ENCODE results near the gene MCM9. TPM values are rescaled to one million over a fixed set of nuclear protein-coding genes. Genes with fewer than 3 reads are reported as not detected.
A peak's percentile ranks its signal among the peaks of the same experiment; 100 is the strongest.

MCM9 gene
- total and polyA plus RNA-seq, 8 donors = 5.0 to 14.4 (median 7.7) TPM

GRCh38 chr6:118780668-118781067 lies 154.3 kb downstream of the MCM9 start:
- Histone ChIP-seq H3K36me3 (no peaks in the 10 kb centered on the region), H3K4me1 (peaks cover 0 to 10% (median 4%) of the 10 kb centered on the region in 3 donors), H3K9me3 (no peaks in the 10 kb centered on the region), H3K4me3 (no peak overlapping the region), H3K27me3 (no peaks in the 10 kb centered on the region), H3K27ac (no peak overlapping the region)
- no peak for DNase-seq
- TF ChIP-seq CTCF (IDR thresholded peaks at IDR 0.05) = no peak
- 60 to 67% methylated on average over 5 of the region's 5 CpGs for WGBS, 2 donors
- FAIRE-seq = no peak
- ATAC-seq = no peak
- intact Hi-C loops (cut with DNase I) = no loop called here

- Histone ChIP-seq H3K9me3 (no peaks in the 10 kb centered on the region), H3K4me1 (no peaks in the 10 kb centered on the region), H3K27ac (no peak overlapping the region), H3K27me3 (no peaks in the 10 kb centered on the region), H3K4me3 (peak overlapping the region in 1 of 4 donors; percentile 10), H3K36me3 (no peaks in the 10 kb centered on the region)
- TF ChIP-seq CTCF (IDR thresholded peaks at IDR 0.05) = peak; percentile 57 to 73 (median 68)
- WGBS, 2 donors = 24 to 29% methylated on average over 5 of the region's 5 CpGs
- intact Hi-C loops (cut with DNase I) = no loop called here
- FAIRE-seq (peak; percentile 94), ATAC-seq (peak; percentile 88 to 98 (median 94)), DNase-seq (peak in 4 of 6 donors; percentile 31 to 77 (median 43))
These were observed 158.1 kb downstream of the MCM9 start for GRCh38 chr6:118776607-118777549.

GRCh38 chr6:118775381-118775780 lies 159.6 kb downstream of the MCM9 start:
- ATAC-seq = no peak
- Histone ChIP-seq H3K27me3 (no peaks in the 10 kb centered on the region), H3K4me1 (no peaks in the 10 kb centered on the region), H3K9me3 (no peaks in the 10 kb centered on the region), H3K27ac (no peak overlapping the region), H3K4me3 (no peak overlapping the region), H3K36me3 (no peaks in the 10 kb centered on the region)
- intact Hi-C loops (cut with DNase I) = no loop called here
- FAIRE-seq = no peak
- no peak for DNase-seq
- 92% methylated on average over 2 of the region's 2 CpGs for WGBS, 2 donors
- TF ChIP-seq CTCF (IDR thresholded peaks at IDR 0.05) = no peak

- 93 to 96% methylated on average over 2 of the region's 2 CpGs for WGBS, 2 donors
- ATAC-seq (no peak), FAIRE-seq (no peak), DNase-seq (no peak)
- Histone ChIP-seq H3K27me3 (no peaks in the 10 kb centered on the region), H3K9me3 (no peaks in the 10 kb centered on the region), H3K4me1 (no peaks in the 10 kb centered on the region), H3K27ac (no peak overlapping the region), H3K36me3 (no peaks in the 10 kb centered on the region), H3K4me3 (no peak overlapping the region)
- intact Hi-C loops (cut with DNase I) = no loop called here
- TF ChIP-seq CTCF (IDR thresholded peaks at IDR 0.05) = no peak
These were observed 160.4 kb downstream of the MCM9 start for GRCh38 chr6:118774581-118774980.

- no peak for TF ChIP-seq CTCF (IDR thresholded peaks at IDR 0.05)
- 88 to 90% methylated on average over 3 of the region's 3 CpGs for WGBS, 2 donors
- intact Hi-C loops (cut with DNase I) = no loop called here
- Histone ChIP-seq H3K4me1 (no peaks in the 10 kb centered on the region), H3K9me3 (no peaks in the 10 kb centered on the region), H3K36me3 (no peaks in the 10 kb centered on the region), H3K27me3 (no peaks in the 10 kb centered on the region), H3K27ac (no peak overlapping the region), H3K4me3 (no peak overlapping the region)
- ATAC-seq = no peak
- no peak for FAIRE-seq
- no peak for DNase-seq
These were observed 162.1 kb downstream of the MCM9 start for GRCh38 chr6:118772886-118773285.

All from pancreas (tissue), 10 donors.